Transverse colon (tissue), 4 donors: Measurements from ENCODE around the gene TTC28. TPM values are rescaled to one million over a fixed set of nuclear protein-coding genes. Genes with fewer than 3 reads are reported as not detected.

Source experiments
- DNase-seq: peaks from one replicate; pipeline ENCODE4 v3.0.0-alpha.2; 2019
- H3K27ac ChIP-seq, 4 donors: fragments of 200-600 bp; sonication (generic); 2 replicates each; pipeline ENCODE4 v1.5.1; 2016 to 2018; ENCODE audit warnings: inconsistent platforms in 4 of 4
- H3K27me3 ChIP-seq: fragments of 200-600 bp; sonication (generic); 2 replicates; pipeline ENCODE4 v1.5.1; 2017; ENCODE audit warnings: inconsistent platforms
- H3K36me3 ChIP-seq, 4 donors: fragments of 200-600 bp; sonication (generic); 2 replicates each; pipeline ENCODE4 v1.5.1; 2017 to 2019; ENCODE audit warnings: inconsistent platforms in 4 of 4
- H3K4me1 ChIP-seq, 4 donors: fragments of 200-600 bp; sonication (generic); 2 replicates each; pipeline ENCODE4 v1.5.1; 2017 to 2020; ENCODE audit warnings: inconsistent platforms in 4 of 4
- H3K4me3 ChIP-seq, 4 donors: fragments of 200-600 bp; sonication (generic); 1 replicate in 1 of 4; 2 replicates in 3 of 4; pipeline versions ENCODE4 v1.5.1 to v1.6.1; 2017 to 2019; ENCODE audit warnings: inconsistent platforms in 4 of 4
- H3K9me3 ChIP-seq, 2 donors: fragments of 200-600 bp; sonication (generic); 2 replicates each; pipeline ENCODE4 v1.5.1; 2017 to 2019; ENCODE audit warnings: inconsistent platforms in 2 of 2
- CTCF ChIP-seq, 5 experiments: fragments of 200-600 bp in 3 of 5; fragments of 450-650 bp in 2 of 5; sonication (generic) in 3 of 5; IDR thresholded peaks; 1 replicate in 2 of 5; 2 replicates in 3 of 5; pipeline ENCODE4 v1.5.1; 2016 to 2017; ENCODE audit warnings: antibody characterized with exemption in 5 of 5, inconsistent platforms in 3 of 5, mild to moderate bottlenecking in 2 of 5, moderate library complexity in 1 of 5
- EP300 ChIP-seq: sonication (generic); formaldehyde crosslinking; IDR thresholded peaks from one replicate; pipeline ENCODE4 v1.6.1; 2017; ENCODE audit warnings: antibody characterized with exemption, low read depth
- POLR2A ChIP-seq: fragments of 450-650 bp; IDR thresholded peaks from one replicate; pipeline ENCODE4 v1.6.1; 2016; ENCODE audit warnings: antibody characterized with exemption, mild to moderate bottlenecking, moderate library complexity
- POLR2AphosphoS5 ChIP-seq, 3 donors: sonication (generic); formaldehyde crosslinking; IDR thresholded peaks; one replicate each; pipeline ENCODE4 v1.6.1; 2016; ENCODE audit warnings: antibody characterized with exemption in 3 of 3
- WGBS, 2 donors: methylation state at CpG; one replicate each; pipeline ENCODE4 v1.1.5; 2018; ENCODE audit warnings: low coverage in 1 of 2; 5-methylcytosine and 5-hydroxymethylcytosine counted together
- in situ Hi-C, 4 donors: fragments of 200-750 bp; cut with MboI; loops; one replicate each; pipeline versions ENCODE4 v1.15.0 to v1.15.1; 2017; ENCODE audit warnings: low sequenced_read_pairs in 3 of 4, low pct_ligation_motif_present in 1 of 4, low pct_unique_long_range_greater_than_20kb in 1 of 4
- intact Hi-C: fragments of 100-400 bp; cut with DNase I; formaldehyde crosslinking; loops from one replicate; pipeline ENCODE4 v1.15.1; 2023; ENCODE audit warnings: low total_unique reads
- total RNA-seq, 4 donors: library from RNA; depleted of rRNA; stranded (reverse); fragments of >200 nt; gene quantifications; one replicate each; pipeline ENCODE4 v1.1.0, GENCODE V29; 2016

Gene TTC28
- total RNA-seq, 4 donors from 2014 or later: 7.6 to 84.2 (median 12.4) TPM

- no peak overlapping the region for H3K4me3 ChIP-seq
- no peaks in the 10 kb centered on the region for H3K4me1 ChIP-seq
- H3K27ac ChIP-seq: no peak overlapping the region
- in situ Hi-C loops: no loop called here
- TF ChIP-seq CTCF (IDR thresholded peaks at IDR 0.05) (no peak), POLR2A (no peak), EP300 (no peak), POLR2AphosphoS5 (IDR thresholded peaks at IDR 0.05) (no peak)
- no peak for DNase-seq
- intact Hi-C loops: no loop called here
- no peaks in the 10 kb centered on the region for H3K9me3 ChIP-seq
- WGBS, 2 donors: 83 to 98% methylated on average over 2 to 3 of the region's 3 CpGs
- no peaks in the 10 kb centered on the region for H3K27me3 ChIP-seq
- H3K36me3 ChIP-seq: no peaks in the 10 kb centered on the region
Observed at GRCh38 chr22:28187612-28188011, 492.0 kb downstream of the TTC28 start.

DNA sequence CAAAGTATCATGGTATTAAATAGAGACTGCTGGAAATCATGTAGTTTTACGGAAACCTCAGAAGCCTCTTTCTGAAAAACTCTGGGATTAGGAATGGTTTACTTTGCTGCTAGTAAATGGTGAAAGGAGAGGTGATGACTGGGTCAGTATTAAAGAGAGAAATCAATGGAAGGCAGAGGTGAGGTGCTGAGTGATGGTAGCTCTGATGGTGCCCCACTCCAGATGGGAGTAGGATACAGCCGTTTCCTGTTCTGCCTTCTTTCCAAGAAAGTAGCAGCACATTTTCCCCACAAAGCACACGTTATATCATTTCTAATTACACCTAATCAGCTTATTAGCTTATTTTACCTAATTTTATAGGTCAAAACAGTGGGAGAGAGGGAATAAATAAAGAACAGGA, 493.0 kb downstream of the TTC28 start:
- no peak for DNase-seq
- TF ChIP-seq CTCF (IDR thresholded peaks at IDR 0.05): no peak

DNA sequence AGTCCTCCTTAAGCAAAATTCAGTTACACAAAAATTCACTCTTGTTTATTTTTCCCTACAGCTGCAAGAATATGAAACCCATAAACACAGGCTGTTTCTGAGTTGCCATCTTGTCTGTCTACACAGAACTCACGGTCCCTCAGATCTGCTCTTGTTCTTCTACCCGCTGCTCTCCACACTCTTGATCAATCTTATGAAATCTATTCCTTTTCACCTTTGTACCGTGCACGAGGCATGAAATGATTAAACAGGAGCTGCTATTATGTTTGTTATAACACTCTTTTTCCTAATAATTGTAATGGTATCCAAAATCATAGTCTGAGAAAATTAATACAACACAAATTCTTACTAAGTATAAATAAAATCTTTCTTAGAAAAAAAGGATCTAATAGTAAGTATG, 494.5 kb downstream of the TTC28 start:
- no peak for DNase-seq
- in situ Hi-C loops (no loop called here), intact Hi-C loops (no loop called here)
- H3K27me3 ChIP-seq: no peaks in the 10 kb centered on the region
- WGBS, 2 donors: 78 to 91% methylated on average over 4 of the region's 4 CpGs
- no peak overlapping the region for H3K4me3 ChIP-seq
- H3K36me3 ChIP-seq: no peaks in the 10 kb centered on the region
- TF ChIP-seq POLR2A: no peak
- no peak overlapping the region for H3K27ac ChIP-seq
- no peaks in the 10 kb centered on the region for H3K9me3 ChIP-seq
- H3K4me1 ChIP-seq: peaks cover 0 to 9% (median 0%) of the 10 kb centered on the region in 4 donors

More for the DNA sequence above, 493.0 kb downstream of the TTC28 start:
- Histone ChIP-seq H3K9me3 (no peaks in the 10 kb centered on the region), H3K27ac (no peak overlapping the region), H3K4me3 (no peak overlapping the region), H3K27me3 (no peaks in the 10 kb centered on the region), H3K36me3 (no peaks in the 10 kb centered on the region), H3K4me1 (peaks cover 0 to under 1% (median 0%) of the 10 kb centered on the region in 4 donors)
- 83 to 90% methylated on average over 3 of the region's 3 CpGs for WGBS, 2 donors
- in situ Hi-C loops: no loop called here
- intact Hi-C loops: no loop called here

DNA sequence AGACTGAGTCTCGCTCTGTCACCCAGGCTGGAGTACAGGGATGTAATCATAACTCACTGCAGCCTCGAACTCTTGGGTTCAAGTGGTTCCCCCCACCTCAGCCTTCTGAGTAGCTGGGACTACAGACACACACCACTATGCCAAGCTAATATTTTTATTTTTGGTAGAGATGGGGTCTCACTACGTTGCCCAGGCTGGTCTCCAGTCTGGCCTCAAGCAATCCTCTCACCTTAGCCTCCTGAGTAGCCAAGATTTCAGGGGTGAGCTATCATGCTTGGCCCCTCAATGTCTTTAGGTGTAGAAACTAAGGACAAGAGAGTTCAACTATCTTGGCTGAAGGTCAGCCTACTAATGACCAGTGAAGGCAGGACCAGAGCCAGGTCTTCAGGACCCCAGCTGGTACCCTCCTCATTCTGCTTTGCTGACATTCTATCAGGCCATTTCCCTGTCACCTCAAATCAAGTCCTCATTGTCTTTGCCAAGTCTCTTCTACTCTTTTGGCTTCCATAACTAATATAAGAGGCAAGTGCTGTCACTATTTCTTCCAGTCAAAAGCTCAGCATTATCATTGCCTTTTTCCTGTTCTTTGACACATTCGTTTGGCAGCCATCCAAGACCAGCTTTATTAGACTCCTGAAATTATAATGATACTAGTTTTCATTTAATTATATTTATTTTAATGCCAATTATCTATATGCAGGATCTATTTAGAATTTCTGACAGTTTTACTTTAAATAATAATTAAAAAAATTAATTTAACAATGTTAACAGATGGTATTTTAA, 496.4 kb downstream of the TTC28 start:
- no peak overlapping the region for H3K27ac ChIP-seq
- no peaks in the 10 kb centered on the region for H3K27me3 ChIP-seq
- peaks cover 0 to 9% (median 0%) of the 10 kb centered on the region in 4 donors for H3K4me1 ChIP-seq
- H3K36me3 ChIP-seq: no peaks in the 10 kb centered on the region
- H3K4me3 ChIP-seq: no peak overlapping the region
- intact Hi-C loops: no loop called here
- H3K9me3 ChIP-seq: no peaks in the 10 kb centered on the region
- no peak for TF ChIP-seq EP300
- no peak for TF ChIP-seq POLR2A
- no peak for TF ChIP-seq CTCF (IDR thresholded peaks at IDR 0.05)
- TF ChIP-seq POLR2AphosphoS5 (IDR thresholded peaks at IDR 0.05): no peak
- 61 to 69% methylated on average over 4 of the region's 4 CpGs for WGBS, 2 donors
- DNase-seq: no peak
- in situ Hi-C loops: no loop called here
